Natural killer cell treated with Interleukin-12 subunit alpha and Interleukin-12 subunit beta and Interleukin-15 and Interleukin-18, amount 100 ng/mL, for 72 hours (primary cell): ENCODE results near the gene CST3. TPM values are rescaled to one million over a fixed set of nuclear protein-coding genes. Genes with fewer than 3 reads are reported as not detected.
"Not testable (repeated sequence)": the region's sequence is repeated elsewhere in the genome, so short reads cannot be mapped to it uniquely, and the experiment has no call there.

Source experiments
- ATAC-seq, 2 donors: fragments of 150-1000 bp; cut with Tn5 transposase in 1 of 2; sonication (Bioruptor Pico), chemical (Tn5 transposase) in 1 of 2; 2 replicates each; pipeline ENCODE4 v1.10.0; 2021
- DNase-seq: peaks from one replicate; pipeline ENCODE4 v3.0.0; 2022; ENCODE audit warnings: low spot score
- H3K27ac Mint-ChIP-seq, 2 donors: 1 replicate in 1 of 2; 2 replicates in 1 of 2; pipeline ENCODE4 v1.8.0; 2022; ENCODE audit warnings: mixed read lengths in 2 of 2, mild to moderate bottlenecking in 1 of 2, moderate library complexity in 1 of 2
- H3K27me3 Mint-ChIP-seq, 2 donors: 1 replicate in 1 of 2; 2 replicates in 1 of 2; pipeline ENCODE4 v1.8.0; 2022; ENCODE audit warnings: mixed read lengths in 2 of 2
- H3K36me3 Mint-ChIP-seq: one replicate; pipeline ENCODE4 v1.8.0; 2022; ENCODE audit warnings: mixed read lengths
- H3K4me1 Mint-ChIP-seq, 2 donors: 1 replicate in 1 of 2; 2 replicates in 1 of 2; pipeline ENCODE4 v1.8.0; 2022; ENCODE audit warnings: low read depth in 2 of 2, mixed read lengths in 2 of 2, mild to moderate bottlenecking in 1 of 2
- H3K4me3 Mint-ChIP-seq: one replicate; pipeline ENCODE4 v1.8.0; 2022; ENCODE audit warnings: mixed read lengths
- H3K9me3 Mint-ChIP-seq: 2 replicates; pipeline ENCODE4 v1.8.0; 2022; ENCODE audit warnings: mixed read lengths
- total RNA-seq, 2 donors: library from RNA; stranded (reverse); gene quantifications; one replicate each; pipeline ENCODE4 v1.2.3, GENCODE V29; 2022

CST3 gene
- total RNA-seq, 2 donors from 2014 or later = 5.4 to 16.6 TPM

DNA sequence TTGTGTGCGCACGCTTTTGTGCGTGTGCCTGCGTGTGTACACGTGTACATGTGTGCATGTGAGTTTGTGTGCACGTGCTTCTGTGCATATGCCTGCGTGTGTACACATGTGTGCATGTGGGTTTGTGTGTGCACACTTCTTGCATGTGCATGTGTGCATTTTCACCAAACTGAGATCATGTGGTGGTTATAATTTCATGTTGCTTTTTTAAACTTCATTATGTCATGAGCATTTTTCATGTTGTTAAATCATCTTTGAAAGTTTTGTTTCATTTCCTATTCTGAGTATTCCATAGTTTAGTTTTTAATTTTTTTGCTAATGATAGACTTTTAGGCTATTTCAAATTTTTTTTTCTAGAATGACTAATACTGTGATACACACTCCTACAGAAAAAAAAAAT, 6.4 kb upstream of the CST3 start:
- H3K9me3 Mint-ChIP-seq = no peaks in the 10 kb centered on the region
- H3K27me3 Mint-ChIP-seq = peaks cover 7 to 9% of the 10 kb centered on the region in 2 donors
- no peaks in the 10 kb centered on the region for H3K36me3 Mint-ChIP-seq
- no peak overlapping the region for H3K27ac Mint-ChIP-seq
- no peak overlapping the region for H3K4me3 Mint-ChIP-seq
- DNase-seq = no peak
- no peaks in the 10 kb centered on the region for H3K4me1 Mint-ChIP-seq
- no peak for ATAC-seq

DNA sequence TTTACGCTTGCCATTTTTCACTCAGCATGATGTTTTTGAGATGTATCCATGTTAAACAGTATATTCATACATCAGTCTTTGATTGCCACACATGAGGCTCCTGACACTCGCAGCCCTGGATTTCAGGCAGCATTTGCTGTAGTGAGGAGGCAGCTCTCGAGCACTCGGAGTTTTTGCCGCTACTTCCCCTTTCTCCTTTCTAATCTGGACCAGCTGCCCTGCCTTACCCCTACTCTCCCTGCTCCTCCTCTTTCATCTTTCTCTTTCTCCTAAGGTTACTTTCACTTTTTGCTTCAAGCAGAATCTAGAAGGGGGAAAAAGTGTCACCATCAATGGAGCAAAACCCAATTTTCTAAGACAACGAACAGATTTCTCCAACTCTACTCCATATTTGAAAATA, 5.9 kb upstream of the CST3 start:
- Mint-ChIP-seq H3K27ac (no peak overlapping the region), H3K4me1 (no peaks in the 10 kb centered on the region), H3K9me3 (no peaks in the 10 kb centered on the region), H3K27me3 (peaks cover 7 to 9% of the 10 kb centered on the region in 2 donors), H3K36me3 (no peaks in the 10 kb centered on the region), H3K4me3 (no peak overlapping the region)
- ATAC-seq = no peak
- no peak for DNase-seq

DNA sequence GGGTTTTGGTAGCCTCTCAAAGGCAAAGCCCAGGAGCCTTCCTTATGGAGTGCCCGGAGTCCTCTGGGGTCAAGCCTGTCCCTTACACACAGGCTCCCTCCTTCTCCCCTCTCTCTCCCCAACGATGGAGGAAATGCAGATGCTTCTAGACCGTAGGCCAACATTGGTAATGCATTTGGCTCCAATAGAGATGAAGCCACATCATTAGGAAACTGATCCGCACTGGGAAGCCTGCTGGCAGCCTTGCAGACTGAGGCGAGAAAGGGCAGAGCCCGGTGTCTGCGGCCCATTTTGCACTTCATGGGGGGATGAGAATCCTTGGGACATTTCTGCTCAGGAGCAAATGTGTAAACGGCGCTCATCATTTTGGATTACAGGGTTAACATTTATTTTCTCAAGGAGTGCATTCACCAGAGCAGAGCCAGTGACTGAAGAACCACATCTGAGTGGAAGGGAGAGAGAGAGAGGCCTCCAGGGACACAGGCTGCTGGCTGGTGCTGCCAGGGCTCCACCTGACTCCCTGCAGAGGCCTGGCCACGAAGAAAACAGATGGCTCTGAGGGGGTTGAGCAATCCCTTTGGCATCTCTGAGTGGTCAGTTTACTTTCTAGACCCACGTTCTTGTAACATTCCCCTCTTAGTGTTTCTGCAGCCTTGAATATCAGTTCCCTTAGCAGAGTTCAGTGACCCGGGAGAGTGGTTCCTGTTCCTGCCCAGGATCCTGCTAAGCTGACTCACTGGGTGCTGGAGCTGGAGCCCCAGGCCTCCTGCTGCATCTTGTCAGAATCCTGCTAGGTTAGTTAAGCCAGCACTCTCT, 4.4 kb upstream of the CST3 start:
- Mint-ChIP-seq H3K4me1 (peaks cover under 1 to 1% of the 10 kb centered on the region in 2 donors), H3K4me3 (no peak overlapping the region), H3K27ac (no peak overlapping the region), H3K36me3 (no peaks in the 10 kb centered on the region), H3K27me3 (peaks cover 7 to 9% of the 10 kb centered on the region in 2 donors), H3K9me3 (no peaks in the 10 kb centered on the region)
- ATAC-seq (no peak), DNase-seq (no peak)

DNA sequence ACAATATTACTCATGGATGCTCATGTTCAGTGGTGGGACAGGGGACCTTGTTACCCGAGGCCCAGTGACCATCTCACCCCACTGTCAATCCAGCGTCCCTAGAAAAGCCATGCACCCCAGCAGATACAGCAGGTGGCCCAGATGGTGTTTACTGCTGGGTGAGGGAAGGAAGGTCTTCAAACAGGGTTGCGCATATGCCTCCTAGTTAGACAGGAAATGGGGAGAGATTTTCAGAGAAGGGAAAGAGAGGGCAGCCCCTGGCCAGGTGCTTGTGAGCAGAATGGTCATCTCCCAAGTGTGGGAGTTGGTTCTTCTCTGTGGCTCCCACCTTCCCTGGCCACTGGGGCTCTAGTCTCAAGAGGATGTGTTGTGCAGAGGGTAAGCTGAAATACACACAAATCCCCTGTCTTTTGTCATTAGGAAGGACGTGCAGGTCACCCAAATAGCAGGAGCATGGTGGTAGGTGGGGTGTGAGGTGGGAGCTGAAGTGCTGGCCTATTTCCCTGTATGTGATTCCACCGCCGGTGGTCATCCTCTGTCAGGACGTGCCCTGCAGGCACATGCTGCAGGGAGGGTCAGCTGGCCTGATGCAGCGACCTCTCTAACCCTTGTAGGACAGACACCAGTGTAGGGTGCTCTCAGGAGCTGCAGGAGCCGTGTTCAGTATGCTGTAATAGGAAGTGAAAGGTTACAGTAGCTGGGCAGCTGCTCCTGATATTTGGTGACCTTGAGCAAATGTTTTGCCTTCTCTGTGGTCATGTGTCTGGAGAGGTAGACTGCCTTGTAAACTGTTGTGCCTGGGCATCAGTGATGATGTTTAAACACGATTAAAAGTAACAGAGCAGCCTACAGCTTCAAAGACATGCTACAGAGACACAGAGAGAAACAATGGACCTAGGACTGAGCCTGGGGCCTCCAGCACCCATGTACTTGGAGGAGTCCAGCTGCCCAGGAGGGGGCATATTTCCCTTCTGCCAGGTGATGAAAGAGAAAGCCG, 3.2 kb upstream of the CST3 start:
- no peak overlapping the region for H3K4me3 Mint-ChIP-seq

DNA sequence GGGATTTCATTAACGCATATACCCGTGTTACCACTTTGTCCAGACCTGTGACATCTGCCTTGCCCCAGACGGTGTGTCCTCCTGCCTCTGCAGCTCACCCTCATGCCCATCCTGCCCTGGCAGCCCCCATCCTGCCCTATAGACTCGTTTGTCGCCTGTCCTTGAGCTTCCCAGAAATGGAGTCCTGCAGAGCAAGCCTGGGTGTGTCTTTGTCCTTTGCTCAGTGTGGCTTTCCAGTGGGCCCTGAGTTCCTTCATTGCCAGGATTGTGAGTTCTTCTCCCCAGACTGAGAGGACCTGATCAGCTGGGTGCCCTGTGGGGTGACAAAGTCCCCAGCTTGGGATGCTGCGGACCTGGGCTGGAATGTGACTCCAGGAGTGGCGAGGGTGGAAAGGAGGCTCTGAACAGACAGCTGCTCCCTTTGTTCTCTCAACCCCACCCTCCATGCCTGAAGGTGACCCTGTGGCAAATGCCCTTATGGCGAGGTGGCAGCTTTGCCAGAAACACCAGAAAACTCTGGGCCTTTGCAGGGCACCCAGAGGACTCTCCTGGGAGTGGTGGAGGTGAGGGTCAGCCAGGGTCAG, 2.4 kb upstream of the CST3 start:
- ATAC-seq = no peak
- Mint-ChIP-seq H3K4me3 (no peak overlapping the region), H3K27ac (no peak overlapping the region)

More for the DNA sequence above, 3.2 kb upstream of the CST3 start:
- DNase-seq (no peak), ATAC-seq (no peak)
- Mint-ChIP-seq H3K27me3 (peaks cover 6 to 8% of the 10 kb centered on the region in 2 donors), H3K36me3 (no peaks in the 10 kb centered on the region), H3K4me1 (peaks cover 5 to 10% of the 10 kb centered on the region in 2 donors), H3K9me3 (no peaks in the 10 kb centered on the region), H3K27ac (no peak overlapping the region)

DNA sequence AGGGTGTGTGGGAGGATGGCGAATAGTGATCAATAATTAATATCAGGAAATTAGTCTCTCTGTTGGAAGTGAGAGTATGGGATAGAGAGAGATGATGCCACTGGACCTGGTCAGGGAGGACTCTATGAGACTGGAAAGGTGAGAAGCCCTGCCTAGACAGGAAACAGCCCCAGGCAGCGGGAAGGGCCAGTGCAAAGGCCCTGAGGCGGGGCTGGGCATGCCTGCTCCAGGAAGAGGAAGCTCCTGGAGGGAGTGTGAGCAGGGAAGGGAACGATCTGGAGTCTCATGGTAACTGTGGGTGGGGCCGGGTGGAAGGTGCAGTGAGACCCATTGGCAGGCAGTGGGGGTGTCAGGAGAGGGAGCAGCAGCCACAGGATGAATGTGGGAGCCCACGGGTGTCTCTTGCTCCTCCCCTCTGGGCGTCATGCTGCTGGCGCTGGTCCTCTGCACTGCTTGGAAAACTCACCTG, 1.8 kb upstream of the CST3 start:
- DNase-seq (no peak), ATAC-seq (no peak)
- Mint-ChIP-seq H3K27ac (no peak overlapping the region), H3K4me3 (no peak overlapping the region), H3K4me1 (peaks cover 5 to 16% of the 10 kb centered on the region in 2 donors), H3K9me3 (no peaks in the 10 kb centered on the region), H3K27me3 (peaks cover 0 to 2% of the 10 kb centered on the region in 2 donors), H3K36me3 (no peaks in the 10 kb centered on the region)

More for the DNA sequence above, 2.4 kb upstream of the CST3 start:
- Mint-ChIP-seq H3K4me1 (peaks cover 5 to 10% of the 10 kb centered on the region in 2 donors), H3K27me3 (peaks cover 0 to 2% of the 10 kb centered on the region in 2 donors), H3K36me3 (no peaks in the 10 kb centered on the region), H3K9me3 (no peaks in the 10 kb centered on the region)
- no peak for DNase-seq

DNA sequence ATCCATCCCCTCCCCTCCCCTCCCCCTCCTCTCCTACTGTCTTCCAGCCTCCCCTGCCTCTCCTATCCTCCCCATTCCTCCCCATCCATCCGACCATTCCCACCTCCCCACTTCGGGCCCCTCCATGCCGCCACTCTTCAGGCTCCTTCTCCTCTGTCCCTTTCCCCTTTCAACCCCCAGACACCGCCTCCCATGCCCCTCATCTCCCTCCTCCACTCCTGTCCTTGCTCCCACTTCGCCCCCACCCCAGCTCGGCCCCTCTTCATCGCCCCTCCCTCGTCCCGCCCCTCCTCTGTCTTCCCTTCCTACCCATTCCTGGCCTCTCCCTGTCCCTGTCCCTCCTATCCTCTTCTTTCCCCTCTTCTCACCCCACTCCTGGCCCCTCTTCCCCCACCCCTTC, 554 bp upstream of the CST3 start:
- no peaks in the 10 kb centered on the region for H3K36me3 Mint-ChIP-seq
- H3K4me3 Mint-ChIP-seq = no peak overlapping the region
- ATAC-seq (no peak), DNase-seq (no peak)
- H3K9me3 Mint-ChIP-seq = no peaks in the 10 kb centered on the region
- no peak overlapping the region for H3K27ac Mint-ChIP-seq
- H3K4me1 Mint-ChIP-seq = peaks cover 5 to 16% of the 10 kb centered on the region in 2 donors
- H3K27me3 Mint-ChIP-seq = peaks cover 0 to 2% of the 10 kb centered on the region in 2 donors

DNA sequence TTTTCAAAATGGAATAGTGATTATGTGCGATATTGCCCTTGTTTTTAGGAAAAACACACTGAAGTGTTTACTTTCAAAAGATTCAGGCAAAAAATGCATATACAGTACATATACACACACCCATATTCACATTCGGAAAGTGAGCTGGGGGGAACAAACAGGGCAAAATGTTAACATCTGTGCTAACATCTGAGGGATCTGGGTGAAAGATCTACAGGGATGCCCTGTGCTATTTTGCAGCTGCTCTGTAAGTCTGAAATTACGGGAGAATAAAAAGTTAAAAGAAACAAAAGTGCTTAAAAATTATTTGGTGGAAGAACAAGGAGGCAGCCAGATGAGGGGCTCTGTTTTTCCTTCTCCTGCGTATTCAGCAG, 860 bp downstream of the CST3 start:
- H3K36me3 Mint-ChIP-seq = no peaks in the 10 kb centered on the region
- no peak for DNase-seq
- peak overlapping the region; percentile 82 for H3K4me3 Mint-ChIP-seq
- H3K27ac Mint-ChIP-seq = peak overlapping the region in 1 of 2 donors; percentile 73
- H3K4me1 Mint-ChIP-seq = peaks cover 5 to 16% of the 10 kb centered on the region in 2 donors
- peaks cover 0 to 2% of the 10 kb centered on the region in 2 donors for H3K27me3 Mint-ChIP-seq
- no peaks in the 10 kb centered on the region for H3K9me3 Mint-ChIP-seq
- no peak for ATAC-seq

DNA sequence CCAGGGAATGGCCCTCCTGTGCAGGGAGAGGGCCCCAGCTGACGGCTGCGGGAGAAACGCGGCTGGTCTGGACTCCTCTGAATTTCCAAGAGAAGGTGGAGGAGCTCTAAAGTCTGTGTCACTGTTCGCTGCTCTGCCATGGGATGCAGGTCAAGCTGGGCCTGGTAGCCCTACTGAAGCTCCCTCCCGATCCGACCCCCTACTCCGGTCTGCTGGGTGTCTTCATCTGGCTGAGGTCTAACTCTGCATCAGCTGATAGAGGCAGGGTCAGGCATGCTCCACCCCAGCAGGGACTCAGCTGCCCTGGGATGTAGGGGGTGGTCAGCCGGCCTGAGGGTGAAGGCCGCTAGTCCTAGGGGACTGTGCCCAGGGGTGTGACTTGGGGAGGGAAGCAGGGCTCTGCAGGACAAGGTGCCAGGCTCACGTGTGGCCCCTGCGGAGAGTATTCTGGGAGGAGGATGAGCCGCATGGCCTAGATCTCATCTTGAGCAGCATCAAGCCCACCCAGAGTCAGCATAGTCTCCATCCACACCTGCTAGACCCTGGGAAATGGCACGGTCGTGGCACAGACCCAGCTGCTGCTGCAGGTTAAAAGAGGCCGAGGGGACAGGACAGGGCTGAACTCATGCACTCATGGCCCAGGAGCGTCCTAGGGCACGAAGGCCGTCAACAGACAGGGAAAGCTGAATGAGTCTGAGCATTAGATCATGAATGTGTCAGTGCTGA, 1.4 kb downstream of the CST3 start:
- Mint-ChIP-seq H3K9me3 (no peaks in the 10 kb centered on the region), H3K27ac (peak overlapping the region in 1 of 2 donors; percentile 73), H3K27me3 (peaks cover 0 to 2% of the 10 kb centered on the region in 2 donors), H3K4me1 (peaks cover 5 to 16% of the 10 kb centered on the region in 2 donors), H3K4me3 (peak overlapping the region; percentile 82), H3K36me3 (no peaks in the 10 kb centered on the region)
- ATAC-seq (no peak), DNase-seq (no peak)

DNA sequence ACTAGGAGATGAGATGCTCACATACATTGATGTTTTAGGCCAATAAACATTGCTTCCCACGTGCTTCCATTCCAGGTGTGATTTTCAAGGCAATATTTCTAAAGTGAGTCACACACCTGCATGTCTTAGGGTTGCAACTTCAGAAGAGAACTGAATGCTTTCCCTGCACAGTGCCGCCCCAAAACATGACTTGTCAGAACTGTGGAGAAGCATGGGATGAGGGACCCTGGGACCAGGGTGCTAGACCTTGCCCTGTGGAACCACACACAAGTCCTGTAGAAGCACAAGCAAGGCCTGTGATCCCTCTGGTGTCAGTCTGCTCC, 2.0 kb downstream of the CST3 start:
- not testable (repeated sequence) for ATAC-seq, H3K27me3 Mint-ChIP-seq, H3K9me3 Mint-ChIP-seq, H3K27ac Mint-ChIP-seq, H3K36me3 Mint-ChIP-seq, DNase-seq, H3K4me3 Mint-ChIP-seq
- H3K4me1 Mint-ChIP-seq = peaks cover 5 to 16% of the 10 kb centered on the region in 2 donors

DNA sequence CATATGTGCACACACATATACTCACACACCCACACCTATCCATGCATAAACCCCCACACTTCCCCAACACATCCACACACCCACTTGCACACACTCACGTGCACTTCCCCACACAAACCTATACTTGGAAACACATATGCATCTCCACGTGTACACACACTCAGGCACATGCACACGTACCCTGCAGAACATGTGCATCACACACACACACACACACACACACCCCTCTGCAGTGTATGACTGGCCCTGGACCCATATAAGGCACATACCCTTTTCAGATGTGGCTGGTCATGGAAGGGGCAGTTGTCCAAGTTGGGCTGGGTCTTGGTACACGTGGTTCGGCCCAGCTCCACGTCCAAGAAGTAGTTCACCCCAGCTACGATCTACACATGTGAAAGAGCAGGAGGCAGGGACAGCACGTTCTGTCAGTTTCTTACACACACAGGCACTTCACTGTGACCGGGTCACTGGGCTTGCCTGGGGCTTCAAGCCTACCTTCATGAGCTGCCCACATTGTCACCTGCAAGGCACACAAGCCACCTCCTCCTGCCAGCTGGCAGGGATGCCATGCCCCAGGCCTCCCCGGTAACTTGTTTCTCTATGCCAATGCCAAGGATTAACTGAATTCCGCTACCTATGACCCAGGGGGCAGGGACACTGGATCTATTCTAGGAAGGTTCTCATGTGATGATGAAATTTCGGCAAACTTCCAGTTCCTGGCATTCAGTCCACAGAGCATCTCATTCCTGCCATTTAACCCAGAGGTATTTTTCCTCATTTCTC, 2.6 kb downstream of the CST3 start:
- H3K36me3 Mint-ChIP-seq = no peaks in the 10 kb centered on the region
- H3K9me3 Mint-ChIP-seq = no peaks in the 10 kb centered on the region
- peaks cover 5 to 16% of the 10 kb centered on the region in 2 donors for H3K4me1 Mint-ChIP-seq
- H3K4me3 Mint-ChIP-seq = no peak overlapping the region
- ATAC-seq (no peak), DNase-seq (no peak)
- peaks cover 0 to 2% of the 10 kb centered on the region in 2 donors for H3K27me3 Mint-ChIP-seq
- H3K27ac Mint-ChIP-seq = no peak overlapping the region

DNA sequence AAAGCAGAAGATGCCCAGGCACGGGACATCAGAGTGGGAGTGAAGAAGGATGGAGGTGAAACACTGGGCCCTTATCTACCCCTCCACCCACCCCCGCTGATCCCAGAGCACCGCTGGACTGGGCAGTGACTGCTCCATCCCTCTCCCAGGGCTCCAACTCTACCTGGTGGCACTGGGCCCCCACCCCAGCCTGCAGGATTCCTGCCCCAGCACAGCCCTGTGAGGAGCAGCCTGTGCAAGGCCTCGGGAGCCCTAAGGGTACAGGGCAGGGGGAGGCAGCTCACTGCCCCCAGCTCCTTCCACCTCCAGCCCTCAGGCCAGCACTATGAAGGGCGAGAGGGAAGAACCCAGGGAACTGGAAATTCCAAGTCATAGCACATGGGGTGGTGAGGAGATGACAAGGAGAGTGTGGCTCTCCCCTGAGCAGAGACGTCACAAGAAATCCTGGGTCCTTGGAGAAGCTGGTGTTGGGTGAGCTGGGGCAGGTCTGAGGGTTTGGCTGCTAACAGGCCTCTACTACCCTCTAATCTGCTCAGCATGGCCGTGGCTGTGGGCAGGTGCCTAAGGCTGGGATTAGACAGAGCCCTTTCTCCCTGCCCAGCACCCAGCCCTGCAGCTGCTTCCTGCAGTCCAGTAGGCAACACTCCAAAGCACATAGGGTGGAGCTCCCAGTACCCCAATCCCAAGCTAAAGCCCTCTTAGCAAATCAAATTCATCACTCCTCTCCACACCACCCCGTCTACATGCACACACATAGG, 3.5 kb downstream of the CST3 start:
- H3K27me3 Mint-ChIP-seq = peaks cover 0 to 2% of the 10 kb centered on the region in 2 donors
- no peak for DNase-seq
- no peak overlapping the region for H3K4me3 Mint-ChIP-seq
- no peak overlapping the region for H3K27ac Mint-ChIP-seq
- no peaks in the 10 kb centered on the region for H3K36me3 Mint-ChIP-seq
- no peaks in the 10 kb centered on the region for H3K9me3 Mint-ChIP-seq
- ATAC-seq = no peak
- peaks cover 5 to 16% of the 10 kb centered on the region in 2 donors for H3K4me1 Mint-ChIP-seq
